Hippocampal formation (tissue), 2 donors: ENCODE results near the gene MAN1A1.
"Not testable (repeated sequence)": the region's sequence is repeated elsewhere in the genome, so short reads cannot be mapped to it uniquely, and the experiment has no call there.

ENCODE experiments used
- DNase-seq, 2 donors: peaks; one replicate each; lab custom pipeline; 2025; lab: John Stamatoyannopoulos, UW

The MAN1A1 gene

DNA sequence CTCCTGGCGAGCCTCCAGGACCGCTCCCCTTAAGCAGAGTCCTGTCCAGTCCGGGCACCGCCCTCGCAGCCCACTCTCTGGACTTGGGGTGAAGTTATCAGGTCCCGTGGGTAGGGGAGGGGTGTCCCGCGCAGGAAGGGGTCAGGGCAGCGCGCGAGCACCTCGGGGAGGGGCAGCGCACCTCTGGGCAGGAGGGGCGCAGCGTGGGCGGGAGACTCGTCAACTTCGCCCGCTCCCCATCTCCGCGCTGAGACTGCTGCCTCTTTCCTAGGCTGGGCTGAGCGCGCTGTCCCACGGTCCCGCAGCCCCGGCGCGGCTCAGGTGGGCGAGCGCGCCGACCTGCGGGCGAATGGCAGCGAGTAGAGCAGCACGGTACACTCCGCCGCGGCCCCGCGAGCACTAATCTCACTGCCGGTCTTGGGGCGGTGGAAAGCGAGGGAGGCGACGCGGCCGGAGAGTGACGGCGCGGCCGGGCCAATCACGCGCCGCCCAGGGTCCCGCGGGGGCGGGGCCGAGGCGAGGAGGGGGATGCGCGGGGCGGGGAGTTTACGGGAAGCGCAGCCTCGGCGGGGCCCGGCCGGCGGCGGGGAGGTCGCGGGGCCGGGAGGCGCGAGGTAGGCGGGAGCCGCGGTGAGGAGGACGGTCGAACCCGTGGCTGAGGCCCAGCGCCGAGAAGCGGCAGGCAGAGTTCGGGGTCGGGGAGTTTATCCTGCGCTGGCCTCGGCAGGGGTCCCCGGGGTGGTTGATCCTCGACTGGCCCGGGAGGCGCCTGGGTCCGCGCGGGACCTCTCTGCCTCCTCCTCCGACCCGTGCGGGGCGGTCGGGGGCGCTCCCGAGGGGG, at the start of gene MAN1A1:
Gene MAN1A1, minus strand, starts transcription at position 401 of the 841 bp plus-strand sequence. CDS start 696 bp downstream, outside the sequence.
- peak; percentile 64 to 68 for DNase-seq

DNA sequence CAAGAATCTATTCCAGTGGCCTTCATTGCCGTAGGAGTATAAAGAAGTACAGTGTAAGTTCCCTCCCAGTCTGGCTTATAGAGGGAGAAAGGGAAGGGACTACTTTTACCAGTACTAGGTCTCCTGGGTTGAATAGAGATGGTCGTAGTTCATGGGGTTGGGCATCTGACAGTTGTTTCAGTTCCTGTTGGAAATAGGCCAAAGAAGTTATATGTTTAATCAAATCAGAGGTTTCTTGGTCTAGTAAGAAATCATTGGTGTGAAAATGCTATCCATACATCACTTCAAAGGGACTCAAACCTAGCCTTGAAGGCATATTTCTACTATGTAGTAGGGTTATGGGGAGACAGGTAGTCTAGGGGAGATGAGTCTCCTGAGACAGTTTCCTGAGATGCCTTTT, 45.6 kb upstream of the MAN1A1 start:
- no peak for DNase-seq

DNA sequence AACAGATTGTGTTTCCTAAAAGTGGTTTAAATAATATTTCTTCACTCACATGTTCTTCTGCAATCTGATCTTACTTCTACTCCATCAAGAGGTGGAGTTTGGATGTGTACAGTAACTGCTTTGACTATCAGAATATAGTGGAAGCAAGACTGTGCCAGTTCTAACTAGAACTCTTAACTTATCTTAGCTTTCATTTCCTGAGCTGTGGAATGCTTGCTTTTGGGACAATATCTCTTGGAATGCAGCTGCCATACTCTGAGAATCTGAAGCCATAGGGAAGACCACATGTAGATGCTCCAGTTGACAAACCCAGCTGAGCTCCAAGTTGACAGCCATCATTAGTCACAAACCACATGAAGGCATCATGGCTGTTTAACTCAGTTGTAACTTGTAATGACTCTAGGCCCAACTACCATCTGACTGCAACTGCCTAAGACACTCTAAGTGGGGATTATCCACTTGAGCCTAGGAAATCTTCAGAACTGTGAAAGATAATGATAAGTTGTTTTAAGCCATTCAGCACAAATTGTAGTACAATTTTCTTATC, 40.8 kb upstream of the MAN1A1 start:
- no peak for DNase-seq

DNA sequence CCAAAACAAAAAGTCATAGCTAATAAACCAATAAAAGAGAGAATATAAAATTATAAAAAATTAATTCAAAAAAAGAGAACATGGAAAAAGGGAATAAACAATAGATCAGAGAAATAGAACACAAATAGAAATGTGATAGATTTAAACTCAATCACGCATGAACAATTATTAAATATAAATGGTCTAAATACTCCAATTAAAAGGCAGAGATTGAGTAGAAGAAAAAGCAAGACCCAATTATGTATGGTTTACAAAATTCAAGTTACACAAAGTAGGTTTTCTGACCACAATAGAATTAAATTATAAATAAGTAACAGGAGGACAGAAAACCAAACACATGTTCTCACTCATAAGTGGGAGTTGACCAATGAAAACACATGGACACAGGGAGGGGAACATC, 36.4 kb upstream of the MAN1A1 start:
- DNase-seq = no peak

DNA sequence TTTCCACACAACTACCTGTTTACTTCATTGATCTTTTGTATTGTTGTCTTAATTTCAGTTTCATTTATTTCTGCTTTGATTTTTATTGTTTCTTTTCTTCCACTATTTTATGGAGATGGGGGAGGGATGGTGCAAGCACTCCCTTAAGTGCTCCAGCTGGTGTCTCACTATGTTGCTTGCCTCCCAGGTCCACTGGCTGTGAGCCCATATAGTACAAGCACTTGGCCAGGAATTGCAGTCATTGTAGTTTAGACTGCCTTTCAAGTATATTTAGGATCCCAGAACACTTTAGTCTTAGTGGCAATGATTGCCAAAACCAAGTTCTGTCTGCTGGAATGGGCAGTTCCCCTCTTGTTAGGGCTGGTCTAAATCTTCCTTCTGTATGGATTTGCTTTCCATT, 34.9 kb upstream of the MAN1A1 start:
- no peak for DNase-seq

DNA sequence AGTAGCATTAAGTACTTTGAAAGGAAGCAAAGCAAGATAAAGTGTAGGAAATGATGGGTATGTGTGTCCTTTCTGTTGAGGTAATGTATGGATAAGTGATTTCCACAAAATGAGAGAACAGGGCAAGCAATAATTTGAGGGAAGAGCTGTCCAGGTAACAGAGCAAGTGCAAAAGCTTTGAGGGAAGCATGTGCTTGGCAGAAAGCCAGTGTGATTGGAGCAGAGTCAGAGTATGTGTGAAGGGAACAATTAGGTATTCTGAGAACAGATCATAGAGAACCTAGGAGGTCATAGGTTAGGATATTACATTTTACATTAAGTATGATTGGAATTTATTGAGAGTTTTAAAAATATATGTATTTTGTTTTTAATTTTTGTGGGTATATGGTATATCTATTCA, 30.2 kb upstream of the MAN1A1 start:
- no peak for DNase-seq

DNA sequence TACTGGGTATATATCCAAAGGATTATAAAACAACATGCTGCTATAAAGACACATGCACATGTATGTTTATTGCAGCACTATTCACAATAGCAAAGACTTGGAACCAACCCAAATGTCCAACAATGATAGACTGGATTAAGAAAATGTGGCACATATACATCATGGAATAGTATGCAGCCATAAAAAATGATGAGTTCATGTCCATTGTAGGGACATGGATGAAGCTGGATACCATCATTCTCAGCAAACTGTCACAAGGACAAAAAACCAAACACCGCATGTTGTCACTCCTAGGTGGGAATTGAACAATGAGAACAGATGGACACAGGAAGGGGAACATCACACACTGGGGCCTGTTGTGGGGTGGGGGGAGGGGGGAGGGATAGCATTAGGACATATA, 27.5 kb upstream of the MAN1A1 start:
- DNase-seq = not testable (repeated sequence)

DNA sequence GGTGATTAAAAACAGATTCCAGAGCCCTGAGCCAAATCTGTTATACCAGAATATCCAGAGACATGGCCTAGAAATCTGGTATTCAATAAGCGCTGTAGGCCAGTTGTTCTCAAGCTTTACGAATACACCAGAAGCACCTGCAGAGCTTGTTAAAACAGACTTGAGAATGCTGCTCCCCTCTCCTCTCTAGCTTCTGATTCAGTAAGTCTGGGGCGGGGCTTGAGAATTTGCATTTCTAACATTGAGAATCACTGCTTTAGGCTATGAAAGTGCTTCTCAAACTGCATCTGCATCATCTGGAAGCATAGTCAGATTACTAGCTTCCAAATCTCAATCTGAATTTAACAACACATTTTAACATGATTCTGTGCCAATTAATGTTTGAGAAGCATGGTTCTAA, 20.5 kb upstream of the MAN1A1 start:
- no peak for DNase-seq

DNA sequence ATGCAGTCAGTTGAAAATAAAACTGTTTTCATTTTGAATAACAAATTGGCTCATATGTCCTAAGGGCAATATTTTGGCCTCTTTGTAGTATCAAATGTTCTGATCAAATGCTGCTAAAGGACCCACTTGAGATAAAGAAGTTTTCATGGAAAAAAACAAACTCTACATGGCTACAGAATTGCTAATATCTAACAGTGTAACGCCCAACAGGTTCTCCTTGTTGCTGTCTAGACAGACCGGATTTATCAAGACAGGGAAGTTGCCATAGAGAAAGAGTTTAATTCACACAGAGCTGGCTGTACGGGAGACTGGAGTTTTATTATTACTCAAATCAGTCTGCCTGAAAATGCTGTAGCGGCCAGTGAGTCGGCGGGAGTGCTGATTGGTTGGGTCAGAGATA, 19.4 kb upstream of the MAN1A1 start:
- DNase-seq = no peak

DNA sequence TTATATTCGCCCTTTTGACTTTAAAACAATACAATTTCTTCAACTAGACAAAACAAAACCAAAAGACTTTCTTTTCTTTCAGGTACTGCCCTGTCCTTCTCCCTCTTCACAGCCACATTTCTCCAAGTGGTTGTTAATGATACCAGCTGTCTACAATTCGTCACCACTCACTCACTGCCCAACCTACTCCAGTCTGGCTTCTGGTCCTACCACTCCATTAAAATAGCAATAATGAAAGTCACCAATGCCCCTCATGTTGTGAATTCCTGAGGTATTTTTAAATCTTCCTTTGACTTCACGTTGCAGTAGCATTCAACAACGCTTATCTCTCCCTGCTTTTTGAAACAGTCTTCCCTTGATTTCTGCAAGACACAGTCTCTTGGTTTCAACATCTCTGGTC, 11.6 kb upstream of the MAN1A1 start:
- DNase-seq = no peak

DNA sequence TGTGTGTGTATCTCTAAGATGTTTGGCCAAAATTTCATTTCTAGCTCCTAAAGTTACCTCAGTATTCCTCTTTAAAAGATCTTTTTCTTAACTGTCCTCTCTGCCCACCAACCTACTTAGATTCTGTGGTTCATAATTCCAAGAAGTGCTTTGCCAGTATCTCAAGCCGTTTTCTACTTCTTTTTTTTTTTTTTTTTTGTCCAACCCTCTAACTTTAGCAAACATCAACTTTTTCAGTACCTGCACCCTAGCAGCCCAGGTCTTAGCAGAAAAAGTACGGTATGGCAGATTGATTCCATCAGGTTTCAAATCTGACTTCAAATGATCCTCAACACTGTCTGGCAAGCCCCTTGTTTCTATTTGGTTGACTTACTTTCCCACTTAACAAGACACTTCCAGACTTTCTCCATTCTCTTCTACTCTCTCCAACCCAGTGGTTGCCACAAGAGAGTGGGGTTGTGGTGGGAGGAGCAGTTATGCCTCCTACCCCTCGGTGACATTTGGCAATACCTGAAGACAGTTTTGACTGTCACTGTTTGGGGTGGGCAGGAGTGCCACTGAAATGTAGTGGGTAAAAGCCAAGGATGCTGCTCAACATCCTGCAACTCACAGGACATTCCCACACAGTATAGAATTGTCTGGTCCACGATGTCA, 10.8 kb upstream of the MAN1A1 start:
- no peak for DNase-seq

DNA sequence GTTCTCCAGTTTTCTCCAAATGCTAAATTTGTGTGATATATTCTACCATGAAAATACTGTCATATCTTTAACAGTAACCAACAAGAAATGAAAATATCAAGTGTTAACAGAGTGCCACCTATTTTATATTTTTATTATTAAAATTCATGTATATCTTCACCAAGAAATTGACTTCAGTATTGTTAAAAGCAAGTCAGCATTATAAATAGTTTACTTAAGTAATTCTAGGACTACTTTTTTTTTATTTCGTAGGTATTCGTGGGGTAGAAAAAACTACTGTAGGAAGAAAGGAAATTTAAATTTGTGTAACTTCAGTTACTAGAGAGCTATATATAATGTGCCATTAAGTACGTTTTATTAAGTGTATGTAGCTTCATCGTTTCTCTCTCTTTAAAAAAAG, 6.3 kb upstream of the MAN1A1 start:
- DNase-seq = no peak

DNA sequence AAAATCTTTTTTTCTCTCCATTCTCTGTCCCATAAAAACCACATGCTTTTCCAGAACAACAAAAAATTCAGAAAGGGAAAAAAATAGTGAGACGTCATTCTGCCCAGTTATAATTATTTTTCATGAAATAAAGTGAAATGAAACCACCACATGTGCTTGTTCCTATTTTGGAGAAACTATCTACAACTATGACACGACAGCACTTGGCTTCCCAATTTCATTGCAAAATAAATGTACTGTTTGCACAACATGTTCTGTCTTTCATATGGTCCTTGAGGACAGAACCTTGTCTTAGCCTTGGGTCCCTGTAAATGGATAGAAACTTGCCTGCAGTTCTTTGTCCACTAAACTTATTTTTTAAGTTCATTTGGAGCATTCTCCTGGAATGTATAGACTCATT, 5.6 kb upstream of the MAN1A1 start:
- no peak for DNase-seq

DNA sequence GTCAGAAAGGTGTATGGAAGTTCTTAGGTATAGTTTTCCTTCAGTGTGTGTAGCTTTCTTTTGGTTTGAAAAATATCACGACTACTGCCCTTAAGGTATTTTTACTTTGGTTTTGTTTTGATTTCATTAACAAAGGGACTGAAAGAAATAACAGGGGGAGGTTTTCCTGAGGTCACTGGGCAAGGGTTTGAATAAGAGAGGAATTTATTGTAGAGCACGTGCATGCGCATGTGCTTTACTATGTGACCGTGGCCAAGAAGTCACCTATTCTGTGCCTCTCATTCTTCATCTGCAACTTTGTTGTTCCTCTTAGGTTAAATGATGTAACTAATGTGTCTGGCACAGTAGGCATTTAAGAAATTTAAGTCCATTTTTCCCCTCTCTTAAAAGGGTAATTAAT, 4.1 kb upstream of the MAN1A1 start:
- DNase-seq = no peak

DNA sequence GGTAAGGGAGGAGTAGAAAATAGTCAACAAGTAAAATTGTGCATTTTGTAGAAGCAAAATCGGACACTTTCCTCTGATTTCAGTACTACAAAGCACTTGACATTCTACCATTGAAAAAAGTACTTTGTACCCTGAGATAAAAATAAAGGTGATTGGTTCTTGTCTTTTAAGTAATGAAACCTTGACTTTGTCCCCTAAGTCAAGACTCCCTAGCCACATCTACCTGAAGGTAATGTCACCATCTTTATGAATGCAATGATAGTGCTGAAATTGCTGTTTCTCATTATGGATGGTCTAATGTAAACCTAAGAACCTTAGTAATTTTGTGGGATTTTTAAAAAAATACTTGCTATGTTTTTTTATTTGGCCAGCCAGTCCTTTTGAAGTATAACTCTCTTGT, 2.4 kb upstream of the MAN1A1 start:
- no peak for DNase-seq

DNA sequence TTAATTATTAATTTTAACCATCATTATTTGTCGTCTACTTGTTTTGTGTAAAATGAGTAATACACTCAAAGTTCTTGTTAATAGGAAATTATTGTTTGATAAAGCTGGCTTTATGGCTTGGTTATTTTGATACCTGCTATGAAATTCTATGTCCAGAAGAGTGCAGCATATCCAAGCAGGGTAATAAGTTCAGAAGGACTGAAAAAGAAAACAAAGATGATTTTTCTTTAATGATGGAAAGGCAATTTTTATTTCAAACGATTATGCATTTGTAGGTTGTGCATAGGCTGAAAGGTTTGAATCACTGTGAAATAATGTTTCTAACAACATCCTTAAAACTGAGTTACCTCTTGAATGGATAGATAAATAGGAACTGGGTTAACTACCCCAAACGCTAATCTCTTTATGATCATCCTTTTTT, 1.4 kb upstream of the MAN1A1 start:
- no peak for DNase-seq

DNA sequence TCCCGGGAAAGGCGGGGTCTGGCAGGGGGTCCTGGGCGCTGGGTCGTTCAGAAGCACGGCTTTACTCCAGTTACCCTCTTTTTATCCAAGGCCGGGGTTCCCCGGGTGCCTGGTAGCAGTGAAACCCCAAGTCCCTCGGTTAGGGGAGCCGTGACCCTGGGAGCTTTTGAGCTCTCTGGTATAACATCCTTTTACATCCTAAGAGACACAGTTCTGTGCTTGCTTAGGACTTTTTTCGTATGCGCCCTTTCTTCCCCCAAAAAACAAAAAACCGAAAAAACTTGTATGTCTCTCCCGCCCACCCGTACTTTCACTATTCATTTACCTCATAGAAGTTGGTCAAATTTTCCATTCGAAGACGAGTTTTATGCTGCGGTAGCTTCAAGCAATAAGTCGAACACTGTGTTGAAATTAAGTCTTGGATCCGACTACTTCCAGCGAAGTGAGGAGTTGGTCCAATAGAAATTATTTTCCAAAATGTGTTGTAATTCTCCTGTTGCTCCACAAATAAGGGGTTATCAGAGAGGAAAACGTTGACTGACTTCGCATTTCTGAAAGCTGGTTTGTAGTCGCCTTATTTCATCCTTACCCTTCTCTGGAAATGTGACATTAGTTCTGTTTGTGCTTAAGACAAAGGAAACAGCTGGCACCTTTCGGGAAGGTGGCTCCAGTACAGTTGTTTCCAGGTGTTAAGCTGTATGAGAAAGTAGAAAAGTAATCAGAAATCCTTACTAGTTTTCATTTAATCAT, 816 bp upstream of the MAN1A1 start:
- no peak for DNase-seq

DNA sequence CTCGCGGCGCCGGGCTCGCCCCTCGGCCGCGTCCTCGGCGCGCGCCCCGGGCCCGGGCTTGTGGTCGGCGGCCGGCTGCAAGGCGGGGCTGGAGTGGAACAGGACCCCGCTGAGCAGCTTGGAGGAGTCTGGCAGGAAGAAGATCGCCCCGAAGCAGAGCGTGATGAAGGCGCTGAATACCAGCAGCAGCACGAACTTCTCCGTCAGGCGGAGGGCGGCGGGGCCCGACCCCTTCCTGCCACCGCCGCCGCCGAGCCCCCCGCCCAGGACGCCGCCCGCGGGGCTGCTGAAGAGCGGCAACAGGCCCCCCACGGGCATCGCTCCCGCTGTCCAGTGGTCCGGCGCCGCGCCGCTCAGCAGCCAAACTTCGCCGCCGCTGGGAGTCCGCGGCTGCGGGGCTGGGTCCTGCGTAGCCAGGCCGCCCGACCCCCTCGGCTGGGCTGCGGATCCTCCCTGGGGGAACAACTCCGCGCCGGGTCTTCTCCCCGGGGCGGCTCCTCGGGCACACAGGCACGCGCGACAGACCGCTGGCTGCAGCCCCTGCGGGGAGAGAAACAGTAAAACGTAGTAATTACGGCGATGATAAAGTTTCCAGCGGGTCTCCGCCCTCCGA, 707 bp downstream of the MAN1A1 start:
- DNase-seq = no peak

DNA sequence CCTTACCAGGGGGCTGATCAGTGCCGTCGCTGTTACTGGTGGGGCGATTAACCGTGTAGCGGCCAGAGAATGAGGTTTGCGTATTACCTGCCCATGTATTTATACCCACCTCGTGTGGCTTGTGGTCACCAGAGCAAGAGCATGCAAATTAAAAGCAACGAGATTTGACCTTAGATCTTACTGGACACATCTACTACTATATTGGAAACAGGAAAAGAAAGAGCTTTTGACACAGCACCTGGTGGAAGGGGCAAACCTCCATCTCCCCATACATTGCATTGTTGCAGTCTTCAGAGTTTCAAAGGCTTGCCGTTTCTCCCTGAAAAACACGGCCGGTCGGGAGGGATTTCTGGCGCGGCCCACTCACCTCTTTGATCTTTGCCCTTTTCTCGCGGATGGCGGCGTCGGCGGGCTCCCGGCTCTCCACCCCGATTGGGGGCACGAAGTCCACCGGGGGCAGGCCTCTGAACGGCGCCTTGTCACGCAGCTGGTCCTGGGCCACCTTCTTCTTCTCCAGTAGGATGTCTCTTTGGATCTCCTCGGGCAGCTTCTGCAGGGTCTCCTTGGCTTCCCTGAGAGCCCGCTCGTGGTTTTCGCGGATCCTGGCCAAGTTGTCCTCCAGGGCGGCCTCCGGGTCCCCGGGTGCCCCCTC, 1.3 kb downstream of the MAN1A1 start:
- DNase-seq = no peak

DNA sequence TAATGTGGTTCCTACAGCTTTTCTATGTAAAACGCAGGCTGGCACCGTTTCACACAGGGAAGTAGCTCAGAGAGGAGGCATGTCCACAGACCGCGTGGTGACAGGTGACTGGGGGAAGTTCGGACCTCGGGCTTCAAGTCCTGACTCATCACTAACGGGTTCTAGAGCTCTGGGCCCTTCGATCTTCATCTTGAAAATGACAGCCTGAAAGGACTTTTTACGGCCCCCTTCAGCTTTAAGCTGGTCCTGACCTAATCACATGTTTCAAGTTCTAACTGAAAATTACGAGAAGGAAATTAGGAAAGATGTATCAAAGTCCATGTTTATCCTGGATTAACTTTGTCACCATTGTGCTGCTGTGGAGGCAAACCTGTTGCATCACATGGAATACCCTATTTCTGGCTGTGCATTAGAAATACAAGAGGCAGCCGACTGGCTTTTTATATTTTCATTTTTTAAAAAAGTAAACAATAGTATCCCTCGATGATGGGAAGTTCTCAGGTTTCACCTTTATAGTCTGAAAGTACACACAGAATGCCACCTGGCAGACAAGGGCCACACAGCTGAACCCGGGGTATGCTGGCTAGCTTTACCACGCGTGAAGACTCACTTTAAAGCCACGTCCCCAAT, 2.0 kb downstream of the MAN1A1 start:
- no peak for DNase-seq

DNA sequence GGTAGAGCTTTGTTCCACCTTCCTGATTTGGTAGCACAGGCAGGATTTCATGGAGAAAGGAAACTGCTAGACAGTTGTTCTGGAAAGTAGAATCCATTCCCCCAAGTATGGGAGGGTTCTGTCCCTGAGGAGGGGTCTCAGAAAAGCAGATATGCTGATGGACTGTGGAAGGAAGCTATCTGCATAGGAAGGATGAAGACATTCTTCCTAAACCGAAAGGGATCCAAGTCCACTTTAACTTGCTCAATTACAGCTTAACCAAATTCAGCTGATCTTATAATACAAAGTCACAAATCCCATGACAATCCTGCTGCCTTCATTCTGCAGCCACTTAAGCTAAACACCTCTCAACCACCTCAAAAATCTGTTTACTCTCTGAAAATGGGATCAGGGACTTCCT, 2.6 kb downstream of the MAN1A1 start:
- DNase-seq = no peak
